CD4-positive, alpha-beta T cell treated with Interleukin-6 at 100 ng/mL for 8 hours (primary cell): ENCODE measurements around the gene ALG12.
A peak's percentile ranks its signal among the peaks of the same experiment; 100 is the strongest.

Experiments
- DNase-seq: peaks from one replicate; pipeline ENCODE4 v3.0.0-alpha.2; 2020; ENCODE audit warnings: mixed read lengths, low spot score

ALG12 gene

DNA sequence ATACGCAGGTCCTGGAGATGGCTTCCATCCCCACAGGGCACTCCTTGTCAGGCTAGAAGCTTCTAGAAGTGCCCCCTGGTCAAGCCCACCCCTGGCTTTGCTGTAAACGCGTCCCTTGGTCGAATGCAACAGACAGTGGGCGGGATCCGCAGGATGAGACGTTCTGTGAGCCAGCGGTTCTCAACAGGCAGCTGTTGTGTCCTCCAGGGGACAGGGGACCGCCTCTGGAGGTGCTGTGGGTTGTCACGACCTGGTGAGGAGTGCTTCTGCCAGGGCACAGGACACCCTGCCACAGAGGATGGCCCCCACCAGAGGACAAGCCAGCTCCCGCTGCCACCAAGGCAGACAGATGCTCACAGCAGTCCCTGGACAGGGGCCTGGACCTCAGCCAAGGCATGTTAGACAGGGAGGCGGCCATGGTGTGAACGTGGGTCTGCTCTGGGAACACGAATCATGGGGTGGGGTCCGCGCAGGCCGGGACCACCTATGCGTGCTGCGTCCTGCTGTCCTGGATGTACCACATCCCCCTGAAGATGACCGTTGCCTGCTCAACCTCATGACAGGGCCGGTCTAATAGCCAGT, 11.8 kb upstream of the ALG12 start:
- no peak for DNase-seq

DNA sequence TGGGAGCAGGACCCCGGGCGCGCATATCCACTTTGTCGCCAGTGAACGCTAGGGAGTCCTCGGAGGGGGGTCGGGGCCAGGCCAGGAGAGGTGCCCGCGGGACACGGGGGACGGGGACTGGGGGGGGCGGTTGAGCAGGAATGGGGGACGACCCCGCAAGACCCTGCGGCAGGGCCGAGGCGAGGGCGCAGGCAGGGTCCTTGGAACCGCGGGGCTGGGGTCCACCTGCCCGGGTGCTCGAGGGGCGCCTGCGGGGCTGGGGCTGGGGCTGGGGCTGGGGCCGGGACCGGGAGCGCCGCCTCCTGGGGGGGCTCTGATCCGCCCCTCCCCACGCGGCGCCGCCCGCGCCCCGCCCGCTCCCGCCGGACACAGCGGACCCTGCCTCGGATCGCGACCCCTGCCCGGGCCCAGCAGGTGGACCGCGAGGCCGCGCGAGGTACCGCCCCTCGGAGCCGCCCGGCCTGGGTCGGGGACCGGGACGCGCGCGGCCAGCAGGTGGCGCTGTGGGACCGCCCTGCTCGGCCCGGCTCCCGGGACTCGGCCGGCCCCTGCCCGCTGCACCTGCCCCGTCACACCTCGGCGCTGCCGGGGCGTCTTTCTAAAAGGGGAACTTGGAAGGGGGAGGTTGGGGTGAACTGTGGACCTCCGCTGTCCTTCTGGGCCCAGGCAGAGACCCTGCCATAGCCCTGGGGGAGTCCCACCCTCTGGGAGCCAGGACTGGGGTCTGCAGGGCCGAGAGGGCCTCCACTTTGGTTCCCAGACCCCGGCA, 11.2 kb upstream of the ALG12 start:
- DNase-seq, result peak; percentile 69

DNA sequence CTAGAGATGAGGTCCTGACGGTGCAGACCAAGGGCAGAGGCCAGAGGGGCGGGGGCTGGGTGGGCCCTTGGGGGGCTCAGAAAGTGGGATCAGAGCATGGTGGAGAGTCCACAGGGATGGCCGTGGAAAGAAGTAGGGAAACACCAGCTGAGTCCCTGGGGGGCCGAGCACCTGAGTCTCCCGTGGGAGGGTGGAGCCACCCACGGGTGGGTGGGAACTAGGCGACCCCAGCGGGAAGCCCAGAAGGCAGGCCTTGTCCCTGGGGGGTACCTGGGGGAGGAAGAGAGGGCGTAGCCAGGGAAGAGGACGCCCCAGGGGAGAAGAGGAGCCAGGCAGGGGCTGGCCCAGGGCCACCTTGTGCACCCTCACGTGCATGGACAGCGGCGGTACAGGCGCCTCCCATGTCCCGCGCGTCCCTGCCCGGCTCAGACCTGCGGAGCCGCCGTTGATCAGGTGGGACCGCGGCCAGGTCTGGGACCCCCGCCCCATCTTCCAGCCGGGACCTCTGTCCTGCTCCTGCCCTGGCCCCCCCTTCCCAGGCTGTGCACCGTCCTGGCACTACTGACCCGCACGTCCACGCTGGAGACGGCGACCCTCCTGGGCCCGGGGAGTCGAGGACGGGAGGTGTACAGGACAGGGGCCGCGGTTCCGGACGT, 10.4 kb upstream of the ALG12 start:
- no peak for DNase-seq

DNA sequence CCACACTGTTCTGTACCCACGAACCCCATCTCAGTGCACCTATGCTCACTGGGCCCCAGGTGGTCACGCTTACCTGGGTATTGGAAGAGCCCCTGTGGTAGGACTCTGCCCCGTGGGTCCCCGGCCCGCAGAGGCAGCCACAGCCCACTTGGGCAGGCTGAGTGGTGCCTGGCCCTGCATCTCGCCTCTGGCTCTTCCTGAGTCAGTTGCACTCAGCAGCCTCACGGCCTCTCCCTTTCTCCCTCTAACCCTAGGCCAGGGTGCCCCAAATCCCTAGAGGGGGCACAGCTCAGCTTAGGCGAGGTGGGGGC, 9.9 kb upstream of the ALG12 start:
- no peak for DNase-seq

DNA sequence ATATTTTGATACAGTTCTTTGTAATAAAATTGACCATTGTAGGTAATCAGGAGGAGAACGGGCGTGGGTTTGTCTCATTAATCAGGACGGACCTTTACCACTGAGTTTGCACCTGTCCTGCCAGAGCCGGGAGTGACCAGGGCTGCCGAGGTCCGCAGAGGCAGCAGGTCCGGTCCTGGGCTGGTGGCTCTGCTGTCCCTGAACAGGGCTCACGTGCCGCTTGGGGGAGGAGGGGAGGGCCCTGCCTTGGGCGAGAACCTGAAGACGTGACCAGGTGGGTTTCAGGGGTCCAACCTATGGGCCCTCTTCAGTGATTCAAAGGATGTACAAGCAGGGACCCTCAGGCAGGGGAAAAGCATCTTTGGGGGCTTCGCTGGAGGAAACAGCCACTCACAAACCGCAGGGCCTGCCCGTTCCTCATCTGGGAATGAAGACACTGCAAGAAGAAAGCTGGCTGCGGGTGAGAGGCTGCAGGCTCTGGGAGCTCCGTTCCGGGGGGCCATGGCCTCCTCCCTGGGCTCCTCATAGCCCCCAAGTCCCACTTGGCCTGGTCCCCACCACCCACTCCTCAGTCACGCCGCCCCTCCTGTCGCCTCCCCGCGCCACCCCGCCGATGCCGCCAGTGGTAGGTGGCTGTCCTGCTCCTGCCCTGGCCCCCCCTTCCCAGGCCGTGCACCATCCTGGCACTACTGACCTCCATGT, 9.4 kb upstream of the ALG12 start:
- DNase-seq, result no peak

DNA sequence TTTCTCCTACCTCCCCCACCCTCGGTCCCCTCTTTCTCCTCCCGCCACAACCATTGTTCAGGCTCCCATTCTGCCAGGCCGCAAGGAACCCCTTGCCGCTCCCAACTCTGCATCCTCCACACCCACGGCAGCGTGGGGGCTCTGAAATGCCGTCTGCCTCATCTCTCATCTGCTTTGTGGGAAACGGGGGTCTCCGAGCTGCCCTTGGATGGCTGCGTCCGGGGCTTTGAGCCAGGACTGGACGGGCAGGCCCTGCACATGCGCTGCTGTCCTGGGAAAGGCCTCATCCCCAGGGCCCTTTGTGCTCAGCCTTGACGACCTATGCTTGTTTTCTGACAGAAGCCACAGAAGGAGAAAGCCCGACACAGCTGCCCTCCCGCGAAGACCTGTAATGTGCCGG, 8.7 kb upstream of the ALG12 start:
- no peak for DNase-seq

DNA sequence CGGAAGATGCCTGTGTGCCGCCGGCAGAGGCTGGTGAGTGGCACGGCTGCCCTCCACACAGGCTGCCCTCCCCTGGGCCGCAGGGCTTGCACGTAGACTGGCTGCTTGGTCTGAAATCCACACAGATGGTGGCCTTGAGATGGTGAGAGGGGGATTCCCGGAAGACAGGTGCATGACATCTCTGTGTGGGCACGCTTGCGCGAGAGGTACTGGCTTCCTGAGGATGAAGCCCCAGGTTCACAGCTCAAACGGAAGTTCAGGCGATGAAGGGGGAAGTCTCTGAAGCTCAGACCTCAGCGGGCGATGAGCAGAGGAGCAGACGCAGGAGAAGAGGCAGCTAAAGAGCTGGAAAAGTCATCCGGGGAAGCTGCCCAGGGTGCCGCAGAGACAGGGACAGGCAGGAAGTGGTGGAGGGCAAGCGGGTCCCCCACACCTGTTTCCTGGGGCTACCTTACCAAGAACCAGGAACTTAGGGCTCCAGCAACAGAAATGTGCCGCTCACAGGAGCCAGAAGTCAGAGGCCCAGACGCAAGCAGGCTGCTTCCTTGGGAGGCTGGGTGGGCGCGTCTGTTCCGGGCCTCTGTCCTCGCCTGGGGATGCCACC, 7.4 kb upstream of the ALG12 start:
- peak; percentile 82 for DNase-seq

DNA sequence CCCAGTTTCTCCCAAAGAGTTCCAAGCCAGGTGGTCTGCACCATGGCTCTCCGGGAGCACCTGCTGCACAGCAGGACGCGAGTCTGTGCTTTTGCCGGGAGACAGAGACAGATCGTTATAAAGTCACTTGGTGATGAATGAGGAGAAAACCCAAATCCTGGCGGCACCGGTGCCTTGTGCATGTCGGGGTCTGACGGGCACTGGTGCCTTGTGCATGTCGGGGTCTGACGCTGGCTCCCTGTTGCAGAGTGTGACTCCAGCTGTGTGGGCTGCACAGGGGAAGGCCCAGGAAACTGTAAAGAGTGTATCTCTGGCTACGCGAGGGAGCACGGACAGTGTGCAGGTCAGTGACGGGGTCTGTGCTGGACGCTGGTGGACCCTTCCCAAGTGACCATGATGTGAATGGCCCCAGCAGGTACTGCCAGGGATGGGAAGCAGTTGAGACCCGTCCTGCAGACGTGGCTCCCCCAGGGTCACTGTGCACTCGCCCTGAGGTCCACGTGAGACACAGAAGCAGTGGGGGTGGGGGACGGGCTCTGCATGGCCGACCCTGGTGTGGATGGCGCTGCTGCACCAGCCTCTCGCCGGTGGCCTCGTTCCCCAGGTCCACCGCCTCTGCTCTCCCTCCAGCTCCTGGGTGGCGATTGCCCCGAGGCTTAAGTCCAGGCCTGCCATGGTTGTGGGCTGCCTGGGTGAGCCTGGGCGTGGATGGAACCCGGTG, 6.0 kb upstream of the ALG12 start:
- no peak for DNase-seq

DNA sequence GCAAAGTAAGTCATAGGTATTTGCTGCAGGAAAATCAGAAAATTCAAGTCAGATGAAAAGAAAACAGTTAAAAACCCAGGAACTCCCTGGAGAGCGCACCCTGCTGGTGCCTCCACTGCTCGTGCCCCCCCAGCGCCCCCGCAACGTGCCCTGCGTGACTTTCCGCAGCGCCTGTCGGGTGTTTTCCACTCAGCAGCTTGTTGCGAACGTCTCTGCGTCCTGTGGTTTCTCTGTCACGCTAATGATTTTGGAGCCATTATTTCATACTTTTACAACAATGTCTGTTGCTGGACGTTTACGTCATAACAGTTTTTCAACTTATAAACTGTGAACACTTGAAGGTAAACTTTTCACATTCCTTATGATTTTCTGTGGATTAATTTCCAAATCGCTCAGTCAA, 5.2 kb upstream of the ALG12 start:
- no peak for DNase-seq

DNA sequence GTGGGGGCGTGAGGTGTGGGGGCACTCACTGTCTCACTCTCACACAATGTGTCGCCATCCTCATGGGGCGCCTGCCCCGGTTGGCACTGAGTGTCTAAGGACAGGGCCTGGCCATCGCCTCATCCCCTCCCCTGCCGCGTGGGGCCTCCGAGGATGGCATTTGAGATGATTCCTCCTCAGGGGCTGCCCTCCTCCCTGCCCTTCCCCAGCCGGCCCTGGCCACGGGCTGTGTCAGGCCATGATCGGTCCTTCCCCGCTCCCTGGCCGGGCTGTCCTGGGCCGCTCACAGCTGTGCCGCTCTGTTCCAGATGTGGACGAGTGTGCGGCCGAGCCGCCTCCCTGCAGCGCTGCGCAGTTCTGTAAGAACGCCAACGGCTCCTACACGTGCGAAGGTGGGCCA, 4.7 kb upstream of the ALG12 start:
- no peak for DNase-seq

DNA sequence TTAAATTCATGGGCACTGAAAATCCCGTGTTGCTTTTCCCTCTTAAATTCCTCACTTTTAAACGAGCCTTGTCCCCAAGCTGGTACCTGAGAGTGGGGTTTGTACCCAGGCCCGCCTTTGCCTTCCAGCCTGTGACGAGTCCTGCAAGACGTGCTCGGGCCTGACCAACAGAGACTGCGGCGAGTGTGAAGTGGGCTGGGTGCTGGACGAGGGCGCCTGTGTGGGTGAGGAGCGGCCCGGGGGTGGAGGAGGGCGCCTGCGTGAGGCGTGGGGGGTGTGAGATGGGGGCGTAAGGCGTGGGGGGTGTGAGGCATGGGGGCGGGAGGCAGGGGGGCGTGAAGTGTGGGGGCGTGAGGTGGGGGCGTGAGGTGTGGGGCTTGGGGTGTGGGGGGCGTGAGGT, 4.2 kb upstream of the ALG12 start:
- no peak for DNase-seq

DNA sequence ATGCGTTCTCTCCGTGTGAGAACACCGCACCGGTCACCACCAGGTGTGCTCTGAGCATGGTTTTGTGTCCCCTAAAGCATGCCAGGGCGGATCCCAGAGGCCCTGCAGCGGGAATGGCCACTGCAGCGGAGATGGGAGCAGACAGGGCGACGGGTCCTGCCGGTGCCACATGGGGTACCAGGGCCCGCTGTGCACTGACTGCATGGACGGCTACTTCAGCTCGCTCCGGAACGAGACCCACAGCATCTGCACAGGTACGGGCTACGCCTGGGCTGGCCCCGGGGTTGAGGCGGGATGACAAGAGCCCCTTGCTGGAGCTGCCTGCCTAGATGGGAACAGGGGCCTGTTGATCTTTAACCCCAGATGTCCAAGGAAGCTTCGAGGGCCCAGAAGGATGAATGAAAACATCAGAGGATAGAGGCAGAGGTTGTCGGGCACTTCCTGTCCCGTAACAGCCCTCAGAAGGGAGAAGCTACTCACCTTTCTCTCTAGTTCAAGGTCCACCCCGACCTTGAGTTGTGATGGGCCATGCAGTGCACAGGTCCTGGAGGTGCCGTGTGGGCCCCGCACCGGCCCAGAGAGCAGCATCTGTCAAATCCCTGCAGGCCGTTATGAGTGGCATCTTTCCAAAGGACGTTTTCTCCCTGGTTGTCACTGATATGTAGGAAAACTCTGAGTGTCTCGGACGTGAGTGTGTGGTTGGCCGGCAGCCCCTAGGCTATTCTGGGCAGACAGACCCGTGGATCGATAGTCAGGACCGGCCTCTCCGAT, 3.5 kb upstream of the ALG12 start:
- DNase-seq, result no peak

DNA sequence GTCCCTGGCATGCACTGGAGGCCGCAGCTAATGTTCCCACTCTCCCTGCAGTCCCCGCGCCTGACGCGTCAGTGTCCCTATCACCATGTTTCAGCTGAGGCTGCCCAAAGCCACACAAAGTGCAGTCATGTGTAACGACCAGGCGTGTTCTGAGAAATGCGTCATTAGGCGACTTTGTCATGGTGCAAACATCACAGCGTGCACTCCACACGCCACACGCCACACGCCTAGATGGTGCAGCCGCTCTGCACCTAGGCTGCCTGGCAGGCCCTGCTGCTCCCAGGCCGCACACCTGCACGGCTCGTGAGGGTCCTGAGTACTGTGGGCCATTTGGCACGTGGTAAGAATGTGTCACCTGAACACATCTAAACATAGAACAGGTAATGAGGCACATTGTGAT, 2.6 kb upstream of the ALG12 start:
- no peak for DNase-seq

DNA sequence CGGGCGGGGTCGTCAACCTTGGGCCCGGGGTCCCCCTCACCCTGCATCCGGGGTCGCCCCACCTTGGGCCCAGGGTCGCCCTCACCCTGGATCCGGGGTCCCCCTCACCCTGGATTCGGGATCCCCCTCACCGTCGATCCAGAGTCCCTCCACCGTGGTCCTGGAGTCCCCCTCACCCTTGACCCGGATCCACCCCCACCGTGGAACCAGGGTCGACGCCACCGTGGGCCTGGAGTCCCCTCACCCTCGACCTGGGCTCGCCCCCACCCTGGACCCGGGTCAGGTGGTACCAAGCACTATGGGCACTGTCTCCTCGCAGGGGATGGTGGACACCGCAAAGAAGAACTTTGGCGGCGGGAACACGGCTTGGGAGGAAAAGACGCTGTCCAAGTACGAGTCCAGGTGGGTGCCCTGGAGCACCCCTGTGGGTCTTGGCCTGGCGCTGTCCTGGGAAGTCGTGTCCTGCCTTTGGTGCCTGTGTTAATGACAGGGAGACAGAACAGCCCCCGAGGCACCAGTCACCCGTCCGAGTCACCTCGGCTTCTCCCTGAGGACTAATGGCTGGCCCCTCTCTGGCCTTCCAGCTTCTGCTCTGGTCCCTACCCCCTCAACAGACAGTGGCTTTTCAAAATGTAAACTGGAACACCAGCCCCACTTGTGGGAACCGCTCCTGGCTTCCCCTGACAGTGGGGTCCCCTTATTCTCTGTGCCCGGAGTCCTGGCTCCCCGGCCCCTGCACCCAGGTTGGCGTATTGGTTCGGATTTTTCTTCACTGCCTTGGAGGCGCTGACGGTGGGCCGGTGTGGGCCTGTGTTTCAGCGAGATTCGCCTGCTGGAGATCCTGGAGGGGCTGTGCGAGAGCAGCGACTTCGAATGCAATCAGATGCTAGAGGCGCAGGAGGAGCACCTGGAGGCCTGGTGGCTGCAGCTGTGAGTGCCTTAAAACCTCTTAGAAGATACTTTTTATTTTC, 958 bp upstream of the ALG12 start:
- no peak for DNase-seq

DNA sequence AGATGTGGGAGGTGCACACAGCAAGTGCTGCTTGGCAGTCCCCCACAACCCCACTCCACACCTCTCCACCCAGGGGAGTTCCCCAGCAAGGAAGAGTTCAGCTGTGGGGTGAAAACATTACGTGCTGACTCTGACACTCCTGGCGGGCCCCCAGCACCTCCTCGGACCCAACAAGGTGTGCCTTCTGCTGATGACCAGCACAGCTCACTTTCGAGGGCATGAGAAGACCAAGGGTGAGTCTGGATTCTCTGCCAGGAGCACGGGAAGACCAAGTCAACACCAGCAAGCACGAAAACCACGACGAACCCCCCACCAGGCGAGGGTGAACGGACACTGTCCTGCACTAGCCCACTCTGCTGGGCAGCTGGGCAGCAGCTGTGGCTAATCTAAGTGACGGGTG, 1.4 kb downstream of the ALG12 start:
- DNase-seq, result no peak

DNA sequence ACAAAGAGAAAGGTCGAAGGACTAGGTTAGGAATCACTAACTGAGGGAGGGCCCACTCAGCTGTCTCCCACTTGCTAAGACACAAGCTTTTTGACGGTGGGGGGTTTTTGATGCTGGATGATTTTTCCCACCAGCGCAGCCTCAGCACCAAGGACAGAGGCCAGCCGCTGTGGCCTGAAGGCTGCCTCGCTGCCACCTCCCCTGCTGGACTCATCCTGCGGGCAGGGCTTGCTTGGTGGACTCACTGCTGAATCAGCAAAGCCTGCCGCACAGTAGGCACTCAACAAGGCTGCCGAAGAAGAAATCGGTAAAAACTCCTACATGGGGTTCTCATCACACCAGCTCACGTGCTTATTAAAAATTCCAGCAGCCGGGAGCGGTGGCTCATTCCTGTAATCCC, 2.6 kb downstream of the ALG12 start:
- DNase-seq, result no peak

DNA sequence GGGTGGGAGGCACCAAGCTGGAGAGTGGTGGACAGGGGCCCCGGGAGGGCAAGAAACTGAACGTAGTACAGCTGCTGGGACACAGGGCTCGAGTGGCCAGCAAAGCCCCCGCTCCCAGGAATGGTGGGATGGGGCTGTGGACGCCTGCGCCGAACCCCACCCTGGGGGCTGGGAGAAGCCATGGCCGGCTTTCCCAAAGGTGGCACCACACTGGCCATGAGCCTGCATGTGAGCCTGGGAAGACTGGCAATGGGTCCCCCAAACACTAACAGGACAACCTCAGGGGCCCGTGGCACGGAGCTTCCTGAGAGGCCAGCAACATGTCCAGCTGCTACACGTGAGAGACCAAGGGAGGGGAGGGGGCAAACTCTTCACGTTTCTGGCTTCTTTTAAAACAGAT, 4.0 kb downstream of the ALG12 start:
- no peak for DNase-seq

DNA sequence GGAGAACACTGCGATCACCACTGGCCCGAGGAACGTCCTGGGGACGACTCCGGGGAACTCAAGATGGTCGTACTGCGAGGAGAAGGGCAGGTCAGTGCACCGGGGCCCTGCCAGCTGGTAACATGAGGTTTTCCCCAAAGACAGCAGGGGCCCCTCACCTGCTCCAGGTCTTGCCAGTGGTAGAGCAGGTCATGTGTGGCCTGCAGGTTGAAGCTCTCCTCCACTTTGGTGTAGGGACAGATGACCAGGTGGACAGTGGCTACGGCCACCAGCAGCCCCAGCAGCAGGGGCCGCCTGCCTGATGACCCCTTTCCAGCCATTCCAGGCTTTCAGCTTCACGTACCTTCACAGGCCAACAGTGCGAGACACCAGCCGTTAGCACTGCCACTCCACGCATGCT, 4.8 kb downstream of the ALG12 start:
- DNase-seq, result no peak

DNA sequence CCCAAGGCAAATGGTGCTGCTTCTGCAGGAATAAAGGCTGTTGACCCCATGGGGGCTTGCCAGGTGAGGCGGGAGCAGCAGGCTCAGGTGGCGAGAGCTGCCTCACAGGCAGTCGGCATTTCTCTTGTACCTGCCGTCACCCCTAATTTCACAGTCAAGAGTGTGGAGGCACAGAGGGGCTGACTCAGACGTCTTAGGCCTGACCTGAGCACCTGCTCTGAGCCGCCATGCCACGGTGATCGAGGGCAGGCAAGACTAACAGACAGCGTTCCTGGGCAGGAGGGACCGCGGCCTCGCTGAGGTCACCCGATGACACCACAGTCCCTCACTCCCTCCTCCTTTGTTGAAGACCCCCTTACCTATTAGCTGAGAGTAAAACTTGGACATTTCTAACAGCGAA, 5.2 kb downstream of the ALG12 start:
- DNase-seq, result no peak
